ENCODE measurements around the gene RCBTB2.

GRCh38 chr13:48556817-48557216, 23.9 kb upstream of the RCBTB2 start:
- TF ChIP-seq EP300 (IDR thresholded peaks at IDR 0.05; ENCODE audit: borderline replicate concordance) (no peak), YY1 (IDR thresholded peaks at IDR 0.05; ENCODE audit: low read depth) (no peak), MAX (IDR thresholded peaks at IDR 0.05) (no peak), RAD21 (IDR thresholded peaks at IDR 0.05; ENCODE audit: low read depth) (no peak), NFIC (IDR thresholded peaks at IDR 0.05) (no peak), EGR1 (IDR thresholded peaks at IDR 0.05) (no peak), CREB1 (IDR thresholded peaks at IDR 0.05; ENCODE audit: low read depth) (no peak), REST (IDR thresholded peaks at IDR 0.05; ENCODE audit: low read depth) (no peak)

Data from Ishikawa (cell line).